HCT116 (cell line): ENCODE data around the gene TBX5.

Source experiments
- ATF3 ChIP-seq: IDR thresholded peaks from 2 replicates; pipeline ENCODE4 v1.6.1; 2012
- CBX3 ChIP-seq: IDR thresholded peaks from 2 replicates; pipeline ENCODE4 v1.6.1; 2012; ENCODE audit warnings: low read depth
- CEBPB ChIP-seq: IDR thresholded peaks from 2 replicates; pipeline ENCODE4 v1.6.1; 2012; ENCODE audit warnings: low read depth
- EZH2 ChIP-seq: fragments of 200-600 bp; sonication (generic); IDR thresholded peaks from 2 replicates; pipeline ENCODE4 v1.6.1; 2017; ENCODE audit warnings: antibody characterized with exemption, mixed run types
- FOSL1 ChIP-seq: IDR thresholded peaks from 2 replicates; pipeline ENCODE4 v1.6.1; 2012; ENCODE audit warnings: low read depth
- MAX ChIP-seq: IDR thresholded peaks from 2 replicates; pipeline ENCODE4 v1.6.1; 2012
- POLR2A ChIP-seq: IDR thresholded peaks from 2 replicates; pipeline ENCODE4 v1.7.0; 2011; ENCODE audit warnings: borderline replicate concordance; ENCODE audit not compliant: insufficient read depth, insufficient read length; ENCODE audit errors: extremely low read depth
- SIN3A ChIP-seq: IDR thresholded peaks from 2 replicates; pipeline ENCODE4 v1.6.1; 2012; ENCODE audit warnings: low read depth
- SP1 ChIP-seq: IDR thresholded peaks from 2 replicates; pipeline ENCODE4 v1.6.1; 2012; ENCODE audit warnings: low read depth
- ZBTB33 ChIP-seq: IDR thresholded peaks from 2 replicates; pipeline ENCODE4 v1.6.1; 2011; ENCODE audit warnings: mild to moderate bottlenecking, low read length, moderate library complexity; ENCODE audit not compliant: insufficient replicate concordance; ENCODE audit errors: extremely low read depth
- TF ChIP-seq, protein P1 (sequence below), 3 experiments: fragments of 200-600 bp in 1 of 3; sonication (generic) in 1 of 3; IDR thresholded peaks in 2 of 3; conservative IDR thresholded peaks in 1 of 3; 2 replicates each; pipeline ENCODE4 v1.5.1; 2012 to 2017; ENCODE audit warnings: low read depth in 2 of 3, low read length in 2 of 3, antibody characterized with exemption in 1 of 3, borderline replicate concordance in 1 of 3, control low read depth in 1 of 3, mild to moderate bottlenecking in 1 of 3, mixed read lengths in 1 of 3, mixed run types in 1 of 3, moderate library complexity in 1 of 3; ENCODE audit not compliant: insufficient read depth in 1 of 3

DNA sequence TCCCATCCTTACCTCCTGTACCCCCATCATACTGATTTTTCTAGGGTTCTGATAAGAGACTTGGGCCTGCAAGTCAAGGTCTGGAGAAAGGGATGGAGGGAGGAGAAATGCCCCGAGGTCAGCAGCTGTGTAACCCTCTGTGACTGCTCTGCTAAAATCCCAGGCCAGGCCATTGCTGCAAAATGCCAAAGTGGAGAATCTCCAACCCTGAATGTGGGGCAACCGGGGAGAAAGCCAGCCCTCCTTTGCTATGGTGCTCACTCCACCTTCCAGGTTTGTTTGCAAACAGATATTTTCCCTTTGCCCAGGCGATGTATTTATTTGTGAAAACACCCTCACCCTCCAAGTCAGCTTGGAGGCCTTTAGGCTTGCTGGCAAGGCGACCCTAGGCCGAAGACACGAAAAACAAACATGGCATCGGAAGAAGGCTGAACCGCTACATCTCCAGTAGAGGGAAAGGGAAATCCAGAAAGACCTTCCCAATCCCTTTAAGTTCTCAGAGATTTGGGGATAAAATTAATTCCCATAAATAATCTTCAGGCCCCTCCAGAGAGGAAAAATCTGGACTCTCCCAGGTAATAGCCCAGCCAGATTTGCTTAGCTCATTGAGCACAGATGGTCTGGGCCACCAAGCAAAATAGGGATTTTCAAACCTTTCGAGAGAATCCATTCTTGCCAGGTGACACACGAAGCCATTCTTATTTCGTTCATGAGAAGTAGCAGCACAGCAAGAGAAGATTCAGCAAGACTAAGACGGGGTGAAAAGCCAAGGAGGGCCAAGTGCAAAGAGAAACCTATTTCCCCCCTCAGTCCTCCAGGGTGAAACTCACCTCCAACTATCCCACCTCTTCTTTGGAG is 1.3 kb upstream of the TBX5 start:
- TF ChIP-seq MAX = no peak
- TF ChIP-seq, protein P1, sequence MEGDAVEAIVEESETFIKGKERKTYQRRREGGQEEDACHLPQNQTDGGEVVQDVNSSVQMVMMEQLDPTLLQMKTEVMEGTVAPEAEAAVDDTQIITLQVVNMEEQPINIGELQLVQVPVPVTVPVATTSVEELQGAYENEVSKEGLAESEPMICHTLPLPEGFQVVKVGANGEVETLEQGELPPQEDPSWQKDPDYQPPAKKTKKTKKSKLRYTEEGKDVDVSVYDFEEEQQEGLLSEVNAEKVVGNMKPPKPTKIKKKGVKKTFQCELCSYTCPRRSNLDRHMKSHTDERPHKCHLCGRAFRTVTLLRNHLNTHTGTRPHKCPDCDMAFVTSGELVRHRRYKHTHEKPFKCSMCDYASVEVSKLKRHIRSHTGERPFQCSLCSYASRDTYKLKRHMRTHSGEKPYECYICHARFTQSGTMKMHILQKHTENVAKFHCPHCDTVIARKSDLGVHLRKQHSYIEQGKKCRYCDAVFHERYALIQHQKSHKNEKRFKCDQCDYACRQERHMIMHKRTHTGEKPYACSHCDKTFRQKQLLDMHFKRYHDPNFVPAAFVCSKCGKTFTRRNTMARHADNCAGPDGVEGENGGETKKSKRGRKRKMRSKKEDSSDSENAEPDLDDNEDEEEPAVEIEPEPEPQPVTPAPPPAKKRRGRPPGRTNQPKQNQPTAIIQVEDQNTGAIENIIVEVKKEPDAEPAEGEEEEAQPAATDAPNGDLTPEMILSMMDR (IDR thresholded peaks at IDR 0.05 in 2 of 3, conservative IDR thresholded peaks at IDR 0.05 in 1 of 3; ENCODE audit: borderline replicate concordance in 1 of 3, insufficient read depth in 1 of 3, low read depth in 2 of 3, low read length in 2 of 3) = no peak
- no peak for TF ChIP-seq SP1
- no peak for TF ChIP-seq CBX3
- no peak for TF ChIP-seq CEBPB
- no peak for TF ChIP-seq SIN3A
- TF ChIP-seq POLR2A = no peak
- TF ChIP-seq ZBTB33 = no peak
- TF ChIP-seq ATF3 = no peak
- no peak for TF ChIP-seq FOSL1
- TF ChIP-seq EZH2 = no peak
